Liver (tissue), 9 donors: ENCODE measurements around the gene EBF3. TPM values are rescaled to one million over a fixed set of nuclear protein-coding genes. Genes with fewer than 3 reads are reported as not detected.

Experiments
- DNase-seq: peaks from one replicate; pipeline ENCODE4 v3.0.0-alpha.2; 2017; ENCODE audit warnings: low spot score
- H3K27ac ChIP-seq, 2 donors: one replicate each; pipeline ENCODE4 v1.7.0; 2013; ENCODE audit warnings: inconsistent platforms in 2 of 2, low read length in 2 of 2, control low read depth in 1 of 2, low read depth in 1 of 2, mild to moderate bottlenecking in 1 of 2
- H3K27me3 ChIP-seq, 4 donors: one replicate each; pipeline versions ENCODE4 v1.6.1 to v1.7.0; 2013; ENCODE audit warnings: low read length in 3 of 4, inconsistent platforms in 1 of 4, mild to moderate bottlenecking in 1 of 4, moderate library complexity in 1 of 4; ENCODE audit not compliant: control insufficient read depth in 4 of 4, insufficient read depth in 4 of 4
- H3K36me3 ChIP-seq, 4 donors: one replicate each; pipeline versions ENCODE4 v1.6.1 to v1.7.0; 2013; ENCODE audit warnings: low read length in 3 of 4, mild to moderate bottlenecking in 3 of 4, low read depth in 1 of 4, moderate library complexity in 1 of 4; ENCODE audit not compliant: control insufficient read depth in 4 of 4, insufficient read depth in 3 of 4
- H3K4me1 ChIP-seq, 4 donors: one replicate each; pipeline versions ENCODE4 v1.6.1 to v1.7.0; 2013; ENCODE audit warnings: low read length in 3 of 4, mild to moderate bottlenecking in 3 of 4, moderate library complexity in 1 of 4; ENCODE audit not compliant: control insufficient read depth in 4 of 4, insufficient read depth in 4 of 4
- H3K4me3 ChIP-seq, 3 donors: one replicate each; pipeline versions ENCODE4 v1.6.1 to v1.7.0; 2013; ENCODE audit warnings: low read length in 3 of 3, control low read depth in 1 of 3, low read depth in 1 of 3, mild to moderate bottlenecking in 1 of 3
- H3K9ac ChIP-seq, 2 donors: one replicate each; pipeline ENCODE4 v1.7.0; 2013; ENCODE audit warnings: low read length in 2 of 2, mild to moderate bottlenecking in 2 of 2, moderate library complexity in 2 of 2, control low read depth in 1 of 2, low read depth in 1 of 2
- H3K9me3 ChIP-seq, 4 donors: one replicate each; pipeline versions ENCODE4 v1.6.1 to v1.7.0; 2013; ENCODE audit warnings: low read length in 3 of 4; ENCODE audit not compliant: control insufficient read depth in 4 of 4
- EGR1 ChIP-seq, 2 donors: IDR thresholded peaks; 2 replicates each; pipeline ENCODE4 v1.6.1; 2016 to 2018; ENCODE audit warnings: antibody characterized with exemption in 2 of 2, low read depth in 2 of 2
- FOXA1 ChIP-seq: IDR thresholded peaks from 2 replicates; pipeline ENCODE4 v1.6.1; 2016; ENCODE audit warnings: antibody characterized with exemption
- FOXA2 ChIP-seq: IDR thresholded peaks from 2 replicates; pipeline ENCODE4 v1.6.1; 2016; ENCODE audit warnings: antibody characterized with exemption
- GABPA ChIP-seq, 2 donors: IDR thresholded peaks in 1 of 2; conservative IDR thresholded peaks in 1 of 2; 2 replicates each; pipeline ENCODE4 v1.6.1; 2016; ENCODE audit warnings: antibody characterized with exemption in 2 of 2, mild to moderate bottlenecking in 1 of 2, moderate library complexity in 1 of 2
- HNF4G ChIP-seq: IDR thresholded peaks from 2 replicates; pipeline ENCODE4 v1.6.1; 2016; ENCODE audit warnings: antibody characterized with exemption
- JUND ChIP-seq, 2 donors: IDR thresholded peaks; 2 replicates each; pipeline ENCODE4 v1.6.1; 2016; ENCODE audit warnings: antibody characterized with exemption in 2 of 2
- MAX ChIP-seq: IDR thresholded peaks from 2 replicates; pipeline ENCODE4 v1.6.1; 2016; ENCODE audit warnings: antibody characterized with exemption
- NR2F2 ChIP-seq: IDR thresholded peaks from 2 replicates; pipeline ENCODE4 v1.6.1; 2016; ENCODE audit warnings: antibody characterized with exemption
- RAD21 ChIP-seq, 2 donors: IDR thresholded peaks; 2 replicates each; pipeline ENCODE4 v1.6.1; 2016; ENCODE audit warnings: antibody characterized with exemption in 2 of 2, mild to moderate bottlenecking in 2 of 2
- RXRA ChIP-seq, 2 donors: IDR thresholded peaks; 2 replicates each; pipeline ENCODE4 v1.6.1; 2017 to 2018; ENCODE audit warnings: antibody characterized with exemption in 2 of 2, mild to moderate bottlenecking in 1 of 2
- SP1 ChIP-seq: IDR thresholded peaks from 2 replicates; pipeline ENCODE4 v1.6.1; 2018; ENCODE audit warnings: antibody characterized with exemption, mild to moderate bottlenecking
- TAF1 ChIP-seq: conservative IDR thresholded peaks from 2 replicates; pipeline ENCODE4 v1.6.1; 2016; ENCODE audit warnings: antibody characterized with exemption, mild to moderate bottlenecking
- YY1 ChIP-seq: IDR thresholded peaks from 2 replicates; pipeline ENCODE4 v1.6.1; 2016; ENCODE audit warnings: antibody characterized with exemption, mild to moderate bottlenecking
- WGBS: extraction: QIAGEN DNeasy Blood & Tissue Kit; methylation state at CpG from one replicate; pipeline ENCODE4 v1.1.7; 2013; 5-methylcytosine and 5-hydroxymethylcytosine counted together
- polyA plus RNA-seq, 2 donors: library from polyadenylated mRNA; stranded (reverse) in 1 of 2; unstranded in 1 of 2; fragments of 200-250 nt in 1 of 2; fragments of >200 nt in 1 of 2; fragmentation: Nextera tagmentation in 1 of 2; extraction: Ambion mirVana in 1 of 2; gene quantifications; one replicate each; pipeline versions ENCODE4 v1.2.1 to v1.2.3, GENCODE V29; 2013 to 2015
- total RNA-seq, 2 donors: library from RNA; depleted of rRNA; stranded (reverse); fragments of >200 nt; gene quantifications; one replicate each; pipeline ENCODE4 v1.2.3, GENCODE V29; 2014
- TF ChIP-seq, protein P1 (sequence below): fragments of 150-350 bp; IDR thresholded peaks from 2 replicates; pipeline ENCODE4 v1.5.1; 2017; ENCODE audit warnings: improper control_type of control experiment, low read depth, low read length; ENCODE audit not compliant: missing input control
- TF ChIP-seq, protein P2 (sequence below): IDR thresholded peaks from 2 replicates; pipeline ENCODE4 v1.6.1; 2016; ENCODE audit warnings: antibody characterized with exemption
- TF ChIP-seq, protein P3 (sequence below): IDR thresholded peaks from 2 replicates; pipeline ENCODE4 v1.6.1; 2016; ENCODE audit warnings: antibody characterized with exemption
- donor health status: healthy.
- donor health status: healthy.
- donor health status: healthy.
- donor health status: healthy.
- donor health status: healthy.

EBF3 gene
- total and polyA plus RNA-seq, 4 donors: 0.02 to 0.08 TPM; not detected in 2

DNA sequence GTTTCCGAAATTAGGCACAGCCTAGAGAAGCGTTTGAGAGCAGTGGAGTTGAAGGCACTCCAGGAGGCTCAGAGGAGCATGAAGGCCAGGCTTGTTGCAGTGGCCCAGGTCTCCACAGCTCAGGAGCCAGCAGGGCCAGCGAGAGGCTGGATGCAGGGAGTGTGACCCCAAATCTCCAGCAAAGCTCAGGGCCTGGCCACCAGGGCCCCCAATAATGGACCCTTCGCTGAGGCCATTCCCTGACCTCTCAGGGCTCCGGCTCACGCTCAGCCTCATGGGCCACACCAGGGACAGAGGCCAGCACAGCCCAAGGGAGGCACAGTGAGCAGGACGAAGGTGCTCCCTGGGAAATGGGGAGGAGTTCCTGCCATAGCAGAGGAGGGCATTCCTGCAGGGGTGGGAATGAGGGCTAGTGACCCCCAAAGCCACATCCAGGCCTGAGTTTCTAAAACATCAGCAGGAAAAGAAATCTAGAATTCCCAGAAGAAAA is 47.5 kb downstream of the EBF3 start:
- no peak overlapping the region for H3K9ac ChIP-seq
- no peak overlapping the region for H3K4me3 ChIP-seq
- 91% methylated on average over 7 of the region's 7 CpGs for WGBS
- no peaks in the 10 kb centered on the region for H3K9me3 ChIP-seq
- H3K4me1 ChIP-seq: no peaks in the 10 kb centered on the region
- DNase-seq: no peak
- peaks cover 0 to 6% (median 0%) of the 10 kb centered on the region in 4 donors for H3K27me3 ChIP-seq
- H3K27ac ChIP-seq: no peak overlapping the region
- H3K36me3 ChIP-seq: no peaks in the 10 kb centered on the region
- TF ChIP-seq RXRA (IDR thresholded peaks at IDR 0.05): no peak
- TF ChIP-seq GABPA (IDR thresholded peaks at IDR 0.05 in 1 of 2, conservative IDR thresholded peaks at IDR 0.05 in 1 of 2): no peak
- no peak for TF ChIP-seq YY1
- no peak for TF ChIP-seq SP1
- TF ChIP-seq JUND (IDR thresholded peaks at IDR 0.05): no peak
- TF ChIP-seq RAD21 (IDR thresholded peaks at IDR 0.05): no peak
- TF ChIP-seq, protein P1, sequence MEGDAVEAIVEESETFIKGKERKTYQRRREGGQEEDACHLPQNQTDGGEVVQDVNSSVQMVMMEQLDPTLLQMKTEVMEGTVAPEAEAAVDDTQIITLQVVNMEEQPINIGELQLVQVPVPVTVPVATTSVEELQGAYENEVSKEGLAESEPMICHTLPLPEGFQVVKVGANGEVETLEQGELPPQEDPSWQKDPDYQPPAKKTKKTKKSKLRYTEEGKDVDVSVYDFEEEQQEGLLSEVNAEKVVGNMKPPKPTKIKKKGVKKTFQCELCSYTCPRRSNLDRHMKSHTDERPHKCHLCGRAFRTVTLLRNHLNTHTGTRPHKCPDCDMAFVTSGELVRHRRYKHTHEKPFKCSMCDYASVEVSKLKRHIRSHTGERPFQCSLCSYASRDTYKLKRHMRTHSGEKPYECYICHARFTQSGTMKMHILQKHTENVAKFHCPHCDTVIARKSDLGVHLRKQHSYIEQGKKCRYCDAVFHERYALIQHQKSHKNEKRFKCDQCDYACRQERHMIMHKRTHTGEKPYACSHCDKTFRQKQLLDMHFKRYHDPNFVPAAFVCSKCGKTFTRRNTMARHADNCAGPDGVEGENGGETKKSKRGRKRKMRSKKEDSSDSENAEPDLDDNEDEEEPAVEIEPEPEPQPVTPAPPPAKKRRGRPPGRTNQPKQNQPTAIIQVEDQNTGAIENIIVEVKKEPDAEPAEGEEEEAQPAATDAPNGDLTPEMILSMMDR: no peak
- TF ChIP-seq HNF4G: no peak
- TF ChIP-seq FOXA1: no peak
- TF ChIP-seq, protein P2, sequence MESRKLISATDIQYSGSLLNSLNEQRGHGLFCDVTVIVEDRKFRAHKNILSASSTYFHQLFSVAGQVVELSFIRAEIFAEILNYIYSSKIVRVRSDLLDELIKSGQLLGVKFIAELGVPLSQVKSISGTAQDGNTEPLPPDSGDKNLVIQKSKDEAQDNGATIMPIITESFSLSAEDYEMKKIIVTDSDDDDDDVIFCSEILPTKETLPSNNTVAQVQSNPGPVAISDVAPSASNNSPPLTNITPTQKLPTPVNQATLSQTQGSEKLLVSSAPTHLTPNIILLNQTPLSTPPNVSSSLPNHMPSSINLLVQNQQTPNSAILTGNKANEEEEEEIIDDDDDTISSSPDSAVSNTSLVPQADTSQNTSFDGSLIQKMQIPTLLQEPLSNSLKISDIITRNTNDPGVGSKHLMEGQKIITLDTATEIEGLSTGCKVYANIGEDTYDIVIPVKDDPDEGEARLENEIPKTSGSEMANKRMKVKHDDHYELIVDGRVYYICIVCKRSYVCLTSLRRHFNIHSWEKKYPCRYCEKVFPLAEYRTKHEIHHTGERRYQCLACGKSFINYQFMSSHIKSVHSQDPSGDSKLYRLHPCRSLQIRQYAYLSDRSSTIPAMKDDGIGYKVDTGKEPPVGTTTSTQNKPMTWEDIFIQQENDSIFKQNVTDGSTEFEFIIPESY: no peak
- TF ChIP-seq NR2F2: no peak
- TF ChIP-seq EGR1 (IDR thresholded peaks at IDR 0.05; ENCODE audit: low read depth in 2 of 2): no peak
- TF ChIP-seq, protein P3, sequence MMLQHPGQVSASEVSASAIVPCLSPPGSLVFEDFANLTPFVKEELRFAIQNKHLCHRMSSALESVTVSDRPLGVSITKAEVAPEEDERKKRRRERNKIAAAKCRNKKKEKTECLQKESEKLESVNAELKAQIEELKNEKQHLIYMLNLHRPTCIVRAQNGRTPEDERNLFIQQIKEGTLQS: no peak
- no peak for TF ChIP-seq MAX

- H3K36me3 ChIP-seq: no peaks in the 10 kb centered on the region
- H3K9me3 ChIP-seq: no peaks in the 10 kb centered on the region
- peaks cover 0 to 6% (median 0%) of the 10 kb centered on the region in 4 donors for H3K27me3 ChIP-seq
- H3K27ac ChIP-seq: no peak overlapping the region
- WGBS: 91% methylated on average over 27 of the region's 27 CpGs
- DNase-seq: no peak
- H3K4me3 ChIP-seq: no peak overlapping the region
- no peak overlapping the region for H3K9ac ChIP-seq
- H3K4me1 ChIP-seq: no peaks in the 10 kb centered on the region
- TF ChIP-seq HNF4G: no peak
- TF ChIP-seq YY1: no peak
- TF ChIP-seq, protein P3: no peak
- TF ChIP-seq NR2F2: no peak
- TF ChIP-seq RXRA (IDR thresholded peaks at IDR 0.05): no peak
- no peak for TF ChIP-seq GABPA (IDR thresholded peaks at IDR 0.05 in 1 of 2, conservative IDR thresholded peaks at IDR 0.05 in 1 of 2)
- TF ChIP-seq SP1: no peak
- TF ChIP-seq EGR1 (IDR thresholded peaks at IDR 0.05; ENCODE audit: low read depth in 2 of 2): no peak
- no peak for TF ChIP-seq MAX
- TF ChIP-seq, protein P1: no peak
- TF ChIP-seq TAF1: no peak
- no peak for TF ChIP-seq RAD21 (IDR thresholded peaks at IDR 0.05)
- no peak for TF ChIP-seq FOXA2
- TF ChIP-seq JUND (IDR thresholded peaks at IDR 0.05): no peak
- TF ChIP-seq, protein P2: no peak
Observed at GRCh38 chr10:129915526-129916378, 48.3 kb downstream of the EBF3 start.
